Activated CD8-positive, alpha-beta memory T cell treated with anti-CD3 and anti-CD28 coated beads for 48 hours (primary cell): ENCODE data around the gene PGLYRP3.

Experiments
- DNase-seq, 3 experiments: peaks; one replicate each; pipeline ENCODE4 v3.0.0-alpha.2; 2020; ENCODE audit warnings: low read depth in 2 of 3, low spot score in 2 of 3

Gene PGLYRP3

GRCh38 chr1:153261281-153262069 lies 51.3 kb downstream of the PGLYRP3 start:
- no peak for DNase-seq

DNA sequence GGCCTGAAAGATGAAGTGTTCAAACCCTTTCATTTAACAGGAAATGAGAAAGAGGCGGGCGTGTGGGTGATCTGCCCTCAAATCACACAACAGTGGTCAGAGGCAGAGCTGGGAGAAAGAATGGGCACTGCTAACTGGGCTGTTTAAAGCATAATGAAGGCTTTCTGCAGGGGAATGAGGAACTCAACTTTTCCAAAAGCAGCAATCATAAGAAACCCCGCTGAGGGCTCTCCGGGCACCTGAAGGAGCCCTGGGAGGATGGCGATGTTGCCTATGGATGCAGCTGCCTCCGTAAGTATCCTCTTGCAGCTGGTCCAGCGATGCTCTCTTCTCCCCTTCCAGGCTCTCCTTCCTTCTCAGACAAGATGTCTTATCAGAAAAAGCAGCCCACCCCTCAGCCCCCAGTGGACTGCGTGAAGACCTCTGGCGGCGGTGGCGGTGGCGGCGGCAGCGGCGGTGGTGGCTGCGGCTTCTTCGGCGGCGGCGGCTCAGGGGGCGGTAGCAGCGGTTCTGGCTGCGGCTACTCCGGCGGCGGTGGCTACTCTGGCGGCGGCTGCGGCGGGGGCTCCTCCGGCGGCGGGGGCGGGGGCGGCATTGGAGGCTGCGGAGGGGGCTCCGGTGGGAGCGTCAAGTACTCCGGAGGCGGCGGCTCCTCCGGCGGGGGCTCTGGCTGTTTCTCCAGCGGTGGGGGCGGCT lies 52.0 kb downstream of the PGLYRP3 start:
- DNase-seq, result no peak

DNA sequence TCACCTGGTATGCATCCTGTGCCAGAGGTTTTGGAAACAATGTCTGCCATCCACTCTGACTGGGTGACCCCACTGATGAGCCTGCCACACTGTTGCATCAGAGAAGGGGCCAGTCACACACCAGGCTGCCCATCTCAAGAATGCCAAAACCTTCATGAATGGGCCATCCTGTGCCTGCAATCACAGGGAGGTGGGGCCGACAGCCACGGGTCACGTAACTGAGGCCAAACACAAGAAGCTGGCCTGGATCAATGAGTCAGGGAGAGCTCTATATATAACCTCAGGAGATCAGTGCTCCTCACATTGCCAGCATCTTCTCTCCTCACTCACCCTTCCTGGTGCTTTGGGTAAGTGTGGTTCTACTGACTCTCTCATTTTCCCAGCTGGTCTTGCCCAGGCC lies 53.4 kb downstream of the PGLYRP3 start, which contains the start of gene LORICRIN:
Gene LORICRIN (plus strand): TSS at position 301 of the 400 bp plus-strand sequence. CDS start 1,263 bp downstream, outside the sequence.
- no peak for DNase-seq

- no peak for DNase-seq
Measured at GRCh38 chr1:153253693-153254092, 59.1 kb downstream of the PGLYRP3 start.

GRCh38 chr1:153253076-153253475 lies 59.7 kb downstream of the PGLYRP3 start:
- DNase-seq, result no peak

DNA sequence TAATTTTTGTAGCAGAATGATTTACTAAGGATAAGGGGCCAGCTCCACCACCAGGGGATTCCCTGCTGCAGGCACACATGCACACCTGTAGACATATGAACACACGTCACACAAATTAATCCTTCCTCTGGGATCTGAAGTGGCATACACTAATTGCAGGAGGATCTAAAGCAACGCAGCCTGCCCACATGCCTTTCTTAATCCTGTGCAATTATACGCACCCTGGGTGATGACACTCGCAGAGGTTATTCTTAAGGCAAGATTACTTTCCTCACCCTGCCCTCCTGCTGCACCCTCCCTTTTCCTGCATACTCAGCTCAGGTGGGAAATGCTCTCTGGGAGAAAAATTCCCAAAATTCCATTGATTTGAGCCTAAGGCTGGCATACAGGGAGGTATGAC lies 60.8 kb downstream of the PGLYRP3 start:
- DNase-seq, result no peak

- no peak for DNase-seq
Measured at GRCh38 chr1:153251562-153251961, 61.2 kb downstream of the PGLYRP3 start.

GRCh38 chr1:153251087-153251486 lies 61.7 kb downstream of the PGLYRP3 start:
- no peak for DNase-seq

- no peak for DNase-seq
Measured at GRCh38 chr1:153250166-153250565, 62.6 kb downstream of the PGLYRP3 start.

DNA sequence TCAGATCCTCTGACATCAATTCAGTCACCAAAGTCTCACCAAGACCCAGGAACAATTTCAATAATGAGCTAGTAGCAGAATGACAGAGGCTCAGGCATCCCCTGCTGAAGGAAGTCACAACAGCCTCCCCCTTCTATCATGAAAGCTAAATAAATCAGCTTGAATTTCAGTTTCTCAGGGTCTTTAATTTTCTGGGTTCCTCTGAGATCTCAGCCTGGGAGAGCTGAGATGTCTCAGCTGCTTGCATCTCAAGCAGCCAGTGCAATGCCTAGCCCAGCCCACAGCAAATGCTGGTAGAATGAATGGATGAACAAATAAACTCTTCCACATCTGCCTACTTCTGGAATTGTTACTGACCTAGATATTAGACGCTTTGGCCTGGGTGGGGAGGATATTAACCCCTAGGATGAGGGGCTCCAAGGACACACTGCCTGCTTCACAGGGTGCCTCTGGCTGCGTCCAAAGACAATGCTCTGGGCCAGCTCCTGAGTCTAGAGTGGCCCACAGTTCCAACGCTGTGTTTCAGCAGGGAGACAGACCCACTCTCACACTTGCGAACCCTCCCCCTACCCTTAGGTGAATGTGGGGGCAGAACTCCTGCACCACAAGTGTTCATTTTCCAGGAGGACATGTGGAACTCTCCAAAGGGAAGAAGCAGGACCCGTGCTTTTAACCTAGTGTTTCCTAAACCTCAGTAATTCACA lies 64.4 kb downstream of the PGLYRP3 start:
- no peak for DNase-seq
